Stimulated activated CD4-positive, alpha-beta T cell treated with anti-CD3 and anti-CD28 coated beads, Interleukin-15, amount 100 ng/mL, for 1 hour (primary cell): Measurements from ENCODE around the gene RAE1.

Source experiments
- DNase-seq, 2 donors: peaks; one replicate each; pipeline ENCODE4 v3.0.0-alpha.2; 2020; ENCODE audit warnings: low read depth in 1 of 2, low spot score in 1 of 2

RAE1 gene

DNA sequence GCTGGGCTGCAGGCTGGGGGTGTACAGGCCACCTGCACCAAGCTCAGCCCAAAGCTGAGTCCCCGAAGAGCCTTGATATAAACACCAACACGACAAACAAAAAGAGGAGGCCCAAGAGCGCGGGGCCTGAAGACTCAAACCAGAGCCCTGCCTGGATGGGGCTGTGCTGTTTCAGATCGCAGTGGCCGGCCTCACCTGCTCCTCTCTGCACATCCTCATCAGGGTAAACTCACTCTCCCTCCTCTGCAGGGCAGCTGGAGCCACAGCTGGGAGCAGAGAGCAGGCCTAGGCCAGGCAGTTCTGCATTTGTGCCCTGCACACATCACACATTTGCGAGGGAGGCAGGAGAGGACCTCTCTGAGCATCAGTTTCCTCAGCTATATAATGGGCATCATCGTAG lies 36.4 kb downstream of the RAE1 start:
- DNase-seq, result no peak

DNA sequence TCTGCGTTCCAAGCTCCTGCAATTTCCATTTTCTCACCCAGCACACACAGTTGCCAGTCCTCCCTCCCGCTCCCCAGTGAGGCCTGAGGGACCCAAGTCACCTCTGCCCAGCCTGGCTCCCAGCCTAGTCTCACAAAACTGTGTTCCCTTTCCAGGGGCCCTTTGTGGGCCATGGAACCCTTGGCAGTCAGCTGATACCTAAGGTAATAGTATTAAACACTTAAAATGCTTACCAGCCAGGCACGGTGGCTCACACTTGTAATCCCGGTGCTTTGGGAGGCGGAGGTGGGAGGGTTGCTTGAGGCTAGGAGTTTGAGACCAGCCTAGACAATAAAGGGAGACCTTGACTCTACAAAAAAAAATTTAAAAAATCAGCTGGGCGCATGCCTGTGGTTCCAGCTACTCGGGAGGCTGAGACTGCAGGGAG lies 36.9 kb downstream of the RAE1 start:
- DNase-seq, result no peak

DNA sequence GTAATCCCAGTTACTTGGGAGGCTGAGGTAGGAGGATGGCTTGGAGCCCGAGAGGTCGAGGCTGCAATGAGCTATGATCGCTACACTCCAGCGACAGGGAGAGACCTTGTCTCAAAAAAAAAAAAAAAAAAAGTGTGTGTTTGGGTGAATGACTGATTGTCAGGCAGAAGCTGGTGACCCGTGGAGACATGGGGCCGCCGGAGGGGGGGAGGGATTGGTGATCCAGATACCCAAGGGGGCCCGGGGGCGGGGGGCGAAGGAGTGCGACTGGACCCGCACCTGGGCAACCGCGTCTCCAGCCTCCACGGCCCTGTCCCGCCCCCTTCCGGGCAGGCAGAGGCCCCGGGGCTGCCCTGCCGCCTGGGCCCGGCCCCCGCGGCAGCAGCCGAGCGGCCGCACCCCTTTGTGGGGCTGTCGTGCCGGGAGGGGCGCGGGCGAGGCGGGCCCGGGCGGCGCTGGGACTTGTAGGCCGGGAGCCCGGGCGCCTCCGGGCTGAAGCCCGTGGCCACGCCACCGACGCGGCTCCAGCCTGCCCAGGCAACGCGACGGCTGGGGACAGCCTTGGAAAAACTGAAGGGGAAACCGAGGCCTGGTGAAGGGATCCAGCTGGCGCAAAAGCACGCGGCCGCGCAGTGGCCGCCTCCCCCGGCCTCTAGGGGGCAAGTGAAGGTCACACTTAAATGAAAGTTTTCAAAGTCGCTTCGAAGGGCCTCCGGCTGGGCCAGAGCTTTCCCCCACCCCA lies 38.1 kb downstream of the RAE1 start:
- peak; percentile 39 to 63 for DNase-seq

DNA sequence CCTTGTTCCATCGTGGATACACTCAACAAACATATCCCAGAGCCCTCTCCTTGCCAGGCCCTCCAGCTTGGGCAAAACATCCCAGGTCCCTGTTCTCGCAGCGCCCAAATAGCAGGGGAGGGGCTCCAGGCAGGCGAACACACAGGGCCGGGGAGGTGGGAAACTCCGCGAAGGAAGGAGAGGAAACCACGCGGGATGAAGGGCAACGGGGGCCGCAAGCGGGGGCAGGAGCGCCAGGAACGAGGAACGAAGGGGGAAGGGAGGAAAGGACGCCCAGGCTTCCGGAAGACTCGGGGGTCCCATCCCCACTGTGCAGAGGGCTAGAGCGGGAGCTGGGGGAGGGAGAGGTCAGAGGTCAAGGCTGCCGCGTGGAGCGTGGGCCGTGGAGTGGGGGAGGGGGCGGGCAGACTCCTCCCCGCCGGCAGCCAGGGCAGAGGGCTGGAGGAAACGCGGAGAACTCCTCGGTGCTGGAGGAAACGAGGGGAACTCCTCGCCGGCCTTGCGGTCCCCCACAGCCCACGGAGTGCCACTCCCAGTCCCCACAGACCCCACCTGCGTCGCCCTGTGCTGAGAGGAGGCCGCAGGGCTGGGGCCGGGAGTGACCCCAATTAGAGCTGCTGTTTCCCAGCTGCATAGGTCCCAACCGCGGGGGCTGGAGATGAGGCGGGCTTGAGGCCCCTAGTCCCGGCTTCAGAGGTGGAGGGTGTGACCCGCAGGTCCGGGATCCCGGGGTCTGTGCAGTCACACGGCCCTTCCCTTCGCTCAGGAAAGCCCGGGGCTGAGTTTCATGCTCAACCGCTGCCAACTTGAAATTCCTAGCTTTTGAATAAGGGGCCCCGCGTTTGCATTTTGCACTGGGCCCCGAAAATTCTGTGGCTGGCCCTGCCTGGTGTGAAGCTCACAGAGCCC lies 38.9 kb downstream of the RAE1 start:
- peak in 1 of 2 donors; percentile 58 for DNase-seq

DNA sequence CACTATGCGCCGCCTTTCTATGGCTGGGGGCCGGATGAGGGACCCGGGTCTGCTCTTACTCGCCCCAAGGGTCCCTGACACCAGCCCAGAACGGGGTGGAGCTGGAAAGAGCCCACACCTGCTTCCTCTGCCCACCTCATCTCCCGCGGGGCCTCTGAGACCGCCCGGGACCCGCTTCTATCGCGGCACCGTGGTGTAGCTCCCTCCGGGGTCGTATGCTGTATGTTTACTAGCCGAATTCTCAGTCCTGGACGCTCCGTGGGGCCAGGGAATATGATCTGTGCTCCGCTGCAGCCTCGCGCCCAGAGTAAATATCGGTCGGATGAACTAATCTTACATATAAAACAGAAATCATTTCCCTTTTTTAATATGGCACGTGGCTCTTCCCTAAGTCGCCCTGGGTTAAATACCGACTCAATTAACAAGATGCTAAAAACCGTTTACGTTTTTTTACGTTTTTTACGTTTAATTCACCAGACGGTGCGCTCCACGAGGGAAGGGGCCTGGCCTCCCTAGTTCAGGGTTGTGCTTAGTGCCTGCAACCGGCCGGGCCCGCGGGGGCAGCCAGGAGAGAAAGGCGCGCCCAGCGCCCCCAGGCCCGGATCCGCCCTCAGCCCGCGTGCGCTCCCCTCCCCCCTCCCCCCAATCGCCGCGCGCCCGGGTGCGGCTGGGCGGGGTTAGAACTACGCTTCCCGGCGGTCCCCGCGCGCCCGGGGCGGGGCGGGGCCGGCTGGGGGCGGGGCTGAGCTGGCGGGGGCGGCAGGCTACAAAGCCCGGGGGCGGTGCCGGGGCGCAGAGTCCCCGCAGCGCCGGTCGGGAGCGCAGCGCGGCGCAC lies 39.8 kb downstream of the RAE1 start, which contains the start of gene RBM38:
Gene RBM38, plus strand, starts transcription at position 793 of the 835 bp plus-strand sequence. CDS start 186 bp downstream, outside the sequence.
- DNase-seq, result peak; percentile 63 to 79

DNA sequence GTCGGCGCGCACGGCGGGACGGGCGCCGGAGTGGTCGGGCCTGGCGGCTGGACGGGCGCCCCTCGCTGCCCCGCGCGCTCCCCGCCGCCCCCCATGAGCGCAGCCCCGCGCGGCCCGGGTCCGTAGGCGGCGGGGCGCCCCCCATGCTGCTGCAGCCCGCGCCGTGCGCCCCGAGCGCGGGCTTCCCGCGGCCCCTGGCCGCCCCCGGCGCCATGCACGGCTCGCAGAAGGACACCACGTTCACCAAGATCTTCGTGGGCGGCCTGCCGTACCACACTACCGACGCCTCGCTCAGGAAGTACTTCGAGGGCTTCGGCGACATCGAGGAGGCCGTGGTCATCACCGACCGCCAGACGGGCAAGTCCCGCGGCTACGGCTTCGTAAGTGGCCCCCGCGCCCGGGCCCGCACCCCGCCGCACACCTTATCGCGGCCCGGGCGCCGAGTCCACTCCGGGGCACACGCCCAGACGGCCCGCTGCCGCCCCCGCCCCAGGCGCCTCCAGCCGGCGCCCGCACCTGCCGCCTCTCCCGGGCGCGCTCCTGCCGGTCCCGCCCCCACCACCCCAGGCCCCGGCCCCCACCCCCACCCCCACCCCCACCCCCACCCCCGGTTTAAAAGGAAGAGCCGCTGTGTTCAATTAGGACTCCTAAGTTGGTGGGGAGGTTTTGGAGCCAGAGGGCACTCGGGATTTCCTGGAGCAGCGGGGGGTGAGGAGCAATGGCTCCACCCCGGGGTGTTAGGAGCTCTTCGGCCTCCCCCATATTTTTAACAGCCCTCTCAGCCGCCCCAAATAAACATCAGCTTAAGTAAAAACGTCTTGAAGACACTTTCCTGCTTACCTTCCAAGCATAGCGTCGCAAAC lies 40.6 kb downstream of the RAE1 start:
- DNase-seq, result no peak

DNA sequence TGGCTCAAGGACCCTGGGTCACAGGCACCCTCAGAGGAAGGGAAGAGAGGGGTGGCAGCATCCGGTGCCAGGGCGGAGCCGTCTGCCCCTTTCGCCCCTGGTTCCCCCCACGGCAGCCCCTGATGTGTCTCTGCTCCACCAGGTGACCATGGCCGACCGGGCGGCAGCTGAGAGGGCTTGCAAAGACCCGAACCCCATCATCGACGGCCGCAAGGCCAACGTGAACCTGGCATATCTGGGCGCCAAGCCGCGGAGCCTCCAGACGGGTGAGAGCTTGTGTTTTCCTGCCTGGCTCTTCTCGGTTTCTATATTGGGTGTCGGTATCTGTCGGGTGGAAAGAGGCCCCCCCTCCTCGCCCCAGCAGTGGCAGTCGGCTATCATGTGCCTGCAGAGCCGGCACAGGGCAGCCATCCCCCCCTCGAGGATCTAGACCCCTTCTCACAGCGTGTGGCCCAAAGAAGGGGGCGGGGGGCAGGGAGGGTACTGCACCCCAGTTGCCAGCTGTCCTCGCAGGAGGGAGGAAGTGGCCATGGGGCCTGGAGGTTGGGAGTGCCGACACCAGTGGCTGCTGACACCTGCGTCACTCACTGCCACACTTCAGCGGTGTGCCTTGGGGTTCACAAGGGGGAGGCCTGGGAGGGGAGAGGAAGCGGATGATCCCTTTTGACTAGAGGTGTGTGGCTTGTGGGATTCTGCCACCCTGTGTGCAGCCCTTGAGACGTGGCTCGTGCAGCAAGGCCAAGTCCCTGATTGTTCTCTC lies 41.6 kb downstream of the RAE1 start:
- peak; percentile 49 to 62 for DNase-seq

DNA sequence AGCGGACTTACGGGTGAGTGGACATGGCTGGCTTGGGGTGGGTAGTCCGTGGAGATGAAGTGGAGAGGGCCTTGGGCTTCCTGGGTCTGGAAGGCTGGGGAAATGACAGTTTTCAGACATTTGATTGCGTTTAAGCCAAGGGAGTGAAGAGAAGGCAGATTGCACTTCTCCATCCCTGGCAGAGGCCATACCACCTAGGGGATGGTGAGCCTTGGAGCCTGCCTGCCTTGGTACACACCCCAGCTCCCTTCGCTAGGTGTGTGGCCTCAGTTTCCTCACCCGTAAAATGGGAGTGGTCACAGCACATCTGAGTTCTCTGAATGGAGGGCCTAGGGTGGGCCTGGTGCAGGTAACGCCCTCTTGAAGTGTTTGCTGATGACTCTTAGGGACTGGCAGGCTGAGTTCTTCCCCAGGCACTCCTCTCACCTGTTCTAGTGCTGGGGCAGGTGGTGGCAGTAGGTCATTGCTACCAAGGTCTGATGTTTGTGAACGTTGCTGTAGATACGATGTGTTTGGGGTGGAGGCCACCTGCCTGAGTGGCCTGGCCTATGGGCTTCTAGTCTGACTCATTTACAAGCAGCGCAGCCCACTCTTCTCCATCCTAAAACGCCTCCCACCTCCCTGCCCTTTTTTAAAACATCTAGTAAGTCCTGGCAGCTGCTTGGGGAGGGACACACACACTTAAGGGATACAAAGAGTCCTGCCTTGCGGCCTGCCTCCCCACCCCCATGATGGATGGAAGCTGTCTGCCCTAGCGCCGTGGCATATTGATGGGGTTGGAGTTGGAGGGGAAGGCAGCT lies 42.5 kb downstream of the RAE1 start:
- no peak for DNase-seq

DNA sequence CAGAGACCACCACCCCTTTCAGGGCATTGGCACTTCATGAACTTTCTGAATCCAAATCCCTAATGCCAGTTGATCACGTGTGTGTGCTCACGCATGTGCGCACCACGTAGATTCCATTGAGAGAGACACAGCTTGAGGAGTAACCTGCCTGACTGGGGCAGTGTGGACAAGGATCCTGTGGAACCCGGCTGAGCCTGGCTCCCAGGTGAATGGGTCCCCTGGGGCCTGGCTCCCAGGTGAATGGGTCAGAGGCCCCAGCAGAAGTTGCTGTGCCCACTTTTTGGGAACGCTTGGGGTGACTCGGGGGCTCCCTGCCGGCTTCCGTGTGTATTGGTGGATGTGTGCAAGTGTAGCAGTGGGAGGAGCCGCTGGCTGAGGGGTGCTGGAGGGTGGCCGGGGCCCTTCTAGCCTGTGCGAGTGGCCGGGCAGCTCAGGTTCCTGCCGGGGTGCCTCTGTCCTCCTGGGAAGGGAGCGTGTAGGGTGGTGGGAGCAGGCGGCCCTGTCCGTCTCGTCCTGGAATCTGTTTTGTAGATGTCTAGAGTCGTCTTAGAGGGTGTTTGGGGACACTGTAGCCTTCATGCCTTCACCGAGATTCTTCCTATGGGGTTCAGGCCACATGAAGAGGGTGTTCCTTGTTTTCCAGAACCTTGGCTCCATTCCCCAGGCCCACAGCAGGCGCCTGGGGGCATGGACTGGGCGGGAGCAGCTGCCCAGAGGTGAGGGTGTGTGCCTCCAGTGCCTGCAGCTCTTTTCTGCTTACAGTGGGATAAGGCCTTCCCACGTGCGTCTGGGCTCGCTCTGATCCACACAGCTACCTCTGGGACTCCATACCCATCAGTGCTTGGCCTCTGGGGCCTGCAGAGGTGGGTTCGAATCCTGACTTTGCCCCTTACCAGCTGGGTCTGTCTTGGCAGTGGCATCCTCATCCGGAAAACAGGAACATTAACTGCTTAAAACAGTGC lies 43.3 kb downstream of the RAE1 start:
- DNase-seq, result no peak

DNA sequence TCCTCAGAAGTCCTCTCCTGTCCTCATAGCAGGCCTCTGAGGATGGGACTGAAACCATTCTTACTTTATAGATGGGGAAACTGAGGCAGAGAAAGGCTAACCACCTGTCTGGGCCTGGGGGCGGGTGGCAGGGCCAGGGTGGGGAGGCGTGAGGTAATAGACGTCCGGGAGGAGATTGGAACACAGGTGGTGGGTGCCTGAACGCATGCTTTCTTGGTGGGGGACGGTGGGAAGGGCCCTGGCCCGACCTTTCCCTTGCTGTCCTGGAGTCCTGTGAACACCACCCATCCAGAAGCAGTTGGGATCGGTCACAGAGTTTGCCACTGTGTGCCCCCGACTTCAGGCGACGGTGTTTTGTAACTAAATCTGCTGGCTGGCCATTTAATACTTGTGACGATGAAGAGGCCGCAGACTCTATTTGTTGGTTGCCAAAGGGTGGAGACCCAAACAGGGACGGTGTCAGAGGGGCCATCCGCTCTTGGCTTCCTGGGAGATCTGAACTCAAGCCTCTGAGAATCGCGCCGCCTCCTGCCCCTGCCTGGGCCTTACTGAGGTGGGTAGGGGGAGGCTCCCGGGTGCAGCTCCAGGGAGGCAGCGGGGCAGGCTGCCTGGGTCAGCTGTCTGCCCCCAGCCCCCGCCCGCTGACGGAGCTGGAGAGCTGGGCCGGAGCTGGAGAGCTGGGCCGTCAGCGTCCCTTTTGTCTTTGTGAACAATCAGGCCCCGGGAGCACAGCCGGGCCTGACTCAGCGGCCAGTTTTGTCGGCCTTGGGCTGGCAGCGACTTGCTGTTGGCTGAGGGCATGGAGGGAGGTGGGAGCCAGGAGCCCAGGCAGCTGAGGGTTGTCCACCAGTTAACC lies 44.3 kb downstream of the RAE1 start:
- no peak for DNase-seq

DNA sequence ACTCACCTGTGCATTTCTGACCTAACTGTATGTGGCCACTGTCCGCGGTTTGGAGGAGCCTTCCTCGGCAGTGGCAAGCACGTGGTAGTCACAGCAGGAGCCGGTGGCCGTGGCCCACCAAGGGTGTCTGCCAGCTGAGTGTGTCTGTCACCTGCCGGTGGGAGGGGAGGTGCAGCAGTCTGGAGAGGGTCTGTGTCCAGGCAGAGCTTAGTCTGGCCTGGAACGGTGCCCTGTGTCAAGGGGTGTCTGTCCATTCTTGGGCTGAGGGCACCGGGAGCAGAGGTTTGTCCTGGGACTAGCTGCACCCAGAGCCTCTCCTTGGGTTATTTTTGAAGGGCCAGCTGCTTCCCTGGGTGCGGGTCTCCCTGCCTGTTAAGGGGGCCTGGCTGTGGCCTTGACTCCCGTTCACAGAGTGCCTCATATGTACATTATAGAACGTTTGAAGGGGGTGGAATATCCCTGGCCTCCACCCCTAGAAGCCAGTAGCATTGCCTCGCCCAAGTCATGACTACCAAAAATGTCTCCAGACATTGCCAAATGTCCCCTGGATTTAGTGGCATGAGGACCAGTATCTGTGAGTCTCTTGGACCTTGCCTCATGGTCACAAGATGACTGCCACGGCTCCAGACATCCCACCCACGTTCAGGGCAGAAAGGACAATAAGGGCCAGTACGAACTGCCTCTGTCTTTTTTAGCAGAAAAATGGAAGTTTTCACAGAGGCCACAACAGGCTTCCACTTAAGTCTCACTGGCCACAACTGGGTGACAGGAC lies 45.3 kb downstream of the RAE1 start:
- DNase-seq, result no peak

DNA sequence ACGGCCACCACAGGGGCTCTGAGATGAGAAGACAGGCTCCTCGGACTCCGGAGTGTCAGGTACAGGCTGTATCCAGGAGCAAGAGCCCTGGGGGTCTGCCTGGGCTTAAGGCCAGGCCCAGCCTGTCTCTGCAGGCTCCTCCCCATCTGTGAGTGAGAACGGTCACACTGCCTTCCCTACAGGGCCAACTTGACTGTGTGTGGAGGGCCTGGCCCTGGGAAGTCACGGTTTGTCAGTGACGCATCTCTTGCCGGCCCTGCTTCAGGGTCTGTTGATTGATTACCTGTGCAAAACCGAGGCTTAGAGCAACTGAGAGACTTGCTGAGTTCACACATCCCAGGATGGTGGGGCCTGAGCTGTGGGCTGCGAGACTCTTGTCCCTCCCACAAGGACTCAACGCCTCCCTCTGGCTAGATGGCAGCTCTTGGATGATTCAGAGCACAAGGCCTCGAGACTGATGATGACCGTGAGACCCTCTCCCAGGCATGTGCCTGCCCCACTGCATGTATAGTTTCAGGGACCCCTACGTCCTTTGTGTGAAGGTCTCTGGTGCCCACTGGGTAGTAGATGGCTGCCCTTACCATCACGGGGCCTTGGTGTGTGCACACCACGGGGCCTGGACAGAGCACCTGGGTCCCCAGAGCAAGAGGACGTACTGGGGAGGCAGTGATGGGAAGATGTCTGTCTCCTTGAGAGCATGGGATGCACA lies 46.1 kb downstream of the RAE1 start:
- no peak for DNase-seq

DNA sequence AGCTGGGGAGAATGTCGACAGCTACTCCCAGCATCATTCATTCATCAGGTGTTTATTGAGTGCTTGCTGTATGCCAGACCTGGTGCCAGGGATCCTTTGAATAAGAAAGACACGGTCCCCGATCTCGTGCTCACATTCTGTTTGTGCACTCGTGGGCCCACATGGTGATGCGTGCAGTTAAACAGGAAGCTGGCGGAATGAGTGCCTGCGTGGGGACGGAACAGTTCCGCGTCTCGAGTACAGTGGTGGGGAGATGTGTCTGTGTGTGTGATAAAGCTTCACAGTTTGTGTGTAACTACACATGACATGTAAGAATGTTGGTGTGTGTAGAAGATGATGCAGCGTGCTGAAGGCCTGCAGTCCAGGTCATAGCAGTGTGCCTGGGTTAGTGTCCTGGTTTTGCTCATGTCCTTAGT lies 46.6 kb downstream of the RAE1 start:
- DNase-seq, result peak in 1 of 2 donors; percentile 40

DNA sequence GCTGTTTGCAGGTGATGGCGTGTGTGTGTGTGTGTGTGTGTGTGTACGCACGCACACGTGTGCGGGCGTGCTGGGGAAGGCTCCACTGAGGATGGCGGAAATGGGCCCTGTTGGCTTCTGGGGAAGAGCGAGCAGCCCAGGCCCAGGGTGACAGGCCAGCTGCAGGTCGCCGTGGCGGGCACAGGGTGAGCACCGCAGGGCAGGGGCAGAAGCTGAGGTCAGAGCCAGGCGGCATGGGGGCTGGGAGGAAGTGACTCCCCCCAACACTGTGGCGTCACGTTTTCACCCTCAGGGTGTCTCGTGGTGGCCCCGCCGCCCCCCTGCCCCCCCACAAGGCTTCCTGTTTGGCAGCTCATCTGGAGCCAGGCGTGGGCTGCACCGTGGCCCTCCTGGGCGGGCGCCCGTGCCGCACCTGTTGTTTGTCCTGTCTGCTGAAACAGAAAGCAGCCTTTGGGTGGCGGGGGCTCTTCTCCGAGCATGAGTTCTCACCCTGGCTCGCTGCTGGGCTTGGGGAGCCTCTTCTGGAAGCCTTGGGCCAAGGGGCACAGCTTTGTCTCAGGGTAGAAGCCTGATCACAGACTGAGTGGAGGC lies 47.3 kb downstream of the RAE1 start:
- DNase-seq, result peak; percentile 77 to 80
